HL-60 (cell line): ENCODE measurements around the gene MRPL37.

Experiments used
- DNase-seq, 2 experiments: peaks; one replicate each; pipeline ENCODE4 v3.0.0-alpha.2; 2010 to 2020; ENCODE audit warnings: low read depth in 1 of 2, low spot score in 1 of 2
- H3K27ac ChIP-seq: fragments of 250-450 bp; sonication (Bioruptor Pico); replicated peaks from 2 replicates; pipeline ENCODE4 v1.5.1; 2020; ENCODE audit warnings: mild to moderate bottlenecking, moderate library complexity
- H3K27me3 ChIP-seq: fragments of 250-450 bp; sonication (Bioruptor Pico); 2 replicates; pipeline ENCODE4 v1.5.1; 2021; ENCODE audit warnings: mild to moderate bottlenecking, moderate library complexity; ENCODE audit not compliant: insufficient read depth, poor library complexity, severe bottlenecking
- H3K4me3 ChIP-seq: replicated peaks from 2 replicates; pipeline ENCODE4 v1.5.1; 2011; ENCODE audit warnings: mild to moderate bottlenecking, control low read depth, low read length; ENCODE audit not compliant: insufficient read depth
- GABPA ChIP-seq: IDR thresholded peaks from 2 replicates; pipeline ENCODE4 v1.6.1; 2012; ENCODE audit warnings: low read depth
- POLR2AphosphoS5 ChIP-seq: IDR thresholded peaks from 2 replicates; pipeline ENCODE4 v1.6.1; 2012; ENCODE audit warnings: low read depth
- REST ChIP-seq: IDR thresholded peaks from 2 replicates; pipeline ENCODE4 v1.6.1; 2012; ENCODE audit warnings: low read depth; ENCODE audit not compliant: insufficient replicate concordance
- SPI1 ChIP-seq: IDR thresholded peaks from 2 replicates; pipeline ENCODE4 v1.6.1; 2012; ENCODE audit warnings: low read depth, mild to moderate bottlenecking, borderline replicate concordance
- TF ChIP-seq, protein P1 (sequence below): IDR thresholded peaks from one replicate; pipeline ENCODE4 v1.5.1; 2011; ENCODE audit warnings: low read length, control low read depth, inconsistent platforms; ENCODE audit not compliant: insufficient read depth

Gene MRPL37

DNA sequence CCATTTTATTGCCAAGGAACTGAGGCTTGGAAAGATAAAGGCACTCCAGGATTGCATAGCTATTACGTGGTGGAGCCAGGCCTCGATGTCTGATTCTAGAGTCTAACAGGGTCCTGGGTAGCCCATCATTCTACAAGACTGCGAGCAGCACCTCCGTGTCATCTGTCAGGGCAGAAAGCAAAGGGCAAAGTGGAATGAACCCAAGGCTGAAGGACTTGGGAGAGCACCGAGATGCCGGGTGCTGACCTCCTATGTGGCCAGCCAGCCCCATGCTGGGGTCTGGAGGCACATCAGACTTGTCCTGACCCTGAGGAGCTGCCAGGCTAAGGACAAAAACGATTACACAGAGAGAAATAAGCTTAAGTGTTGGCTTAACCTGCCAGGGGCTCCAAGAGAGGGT lies 62.3 kb downstream of the MRPL37 start:
- no peak overlapping the region for H3K27ac ChIP-seq
- no peak for DNase-seq
- no peak overlapping the region for H3K4me3 ChIP-seq
- TF ChIP-seq GABPA: no peak
- TF ChIP-seq POLR2AphosphoS5: no peak
- TF ChIP-seq SPI1: no peak
- no peak for TF ChIP-seq REST
- TF ChIP-seq, protein P1, sequence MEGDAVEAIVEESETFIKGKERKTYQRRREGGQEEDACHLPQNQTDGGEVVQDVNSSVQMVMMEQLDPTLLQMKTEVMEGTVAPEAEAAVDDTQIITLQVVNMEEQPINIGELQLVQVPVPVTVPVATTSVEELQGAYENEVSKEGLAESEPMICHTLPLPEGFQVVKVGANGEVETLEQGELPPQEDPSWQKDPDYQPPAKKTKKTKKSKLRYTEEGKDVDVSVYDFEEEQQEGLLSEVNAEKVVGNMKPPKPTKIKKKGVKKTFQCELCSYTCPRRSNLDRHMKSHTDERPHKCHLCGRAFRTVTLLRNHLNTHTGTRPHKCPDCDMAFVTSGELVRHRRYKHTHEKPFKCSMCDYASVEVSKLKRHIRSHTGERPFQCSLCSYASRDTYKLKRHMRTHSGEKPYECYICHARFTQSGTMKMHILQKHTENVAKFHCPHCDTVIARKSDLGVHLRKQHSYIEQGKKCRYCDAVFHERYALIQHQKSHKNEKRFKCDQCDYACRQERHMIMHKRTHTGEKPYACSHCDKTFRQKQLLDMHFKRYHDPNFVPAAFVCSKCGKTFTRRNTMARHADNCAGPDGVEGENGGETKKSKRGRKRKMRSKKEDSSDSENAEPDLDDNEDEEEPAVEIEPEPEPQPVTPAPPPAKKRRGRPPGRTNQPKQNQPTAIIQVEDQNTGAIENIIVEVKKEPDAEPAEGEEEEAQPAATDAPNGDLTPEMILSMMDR: no peak
- no peaks in the 10 kb centered on the region for H3K27me3 ChIP-seq

DNA sequence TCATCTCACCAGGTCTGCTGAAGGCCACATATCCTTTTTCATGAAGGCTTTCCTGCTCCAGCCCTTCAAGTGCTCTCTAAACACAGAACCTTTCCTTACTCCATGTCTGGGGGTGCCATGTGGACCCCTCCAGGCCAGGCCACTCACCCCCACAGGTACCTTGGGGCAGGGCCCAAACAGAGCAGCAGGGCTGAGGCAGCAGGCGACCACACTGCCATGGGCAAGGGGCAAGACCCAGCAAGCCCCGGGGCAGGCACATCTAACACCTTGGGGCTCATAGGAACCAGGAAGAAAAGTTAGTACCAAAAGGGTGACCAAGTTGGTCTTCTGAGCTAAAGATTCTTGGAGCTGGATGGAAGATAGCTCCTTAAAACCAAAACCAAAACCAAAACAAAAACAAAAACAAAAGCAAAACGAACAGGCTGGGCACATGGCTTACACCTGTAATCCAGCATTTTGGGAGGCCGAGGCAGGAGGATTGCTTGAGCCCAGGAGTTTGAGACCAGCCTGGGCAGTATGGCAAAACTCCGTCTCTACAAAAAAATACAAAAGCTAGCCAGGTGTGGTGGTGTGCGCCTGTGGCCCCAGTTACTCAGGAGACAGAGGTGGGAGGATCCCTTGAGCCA lies 63.7 kb downstream of the MRPL37 start:
- no peak for TF ChIP-seq POLR2AphosphoS5
- no peak for TF ChIP-seq REST
- TF ChIP-seq, protein P1: no peak
- TF ChIP-seq GABPA: no peak
- no peak for TF ChIP-seq SPI1
- no peak overlapping the region for H3K27ac ChIP-seq
- no peaks in the 10 kb centered on the region for H3K27me3 ChIP-seq
- H3K4me3 ChIP-seq: no peak overlapping the region
- DNase-seq: no peak

- DNase-seq: no peak
- Histone ChIP-seq H3K27ac (no peak overlapping the region), H3K27me3 (no peaks in the 10 kb centered on the region), H3K4me3 (no peak overlapping the region)
- TF ChIP-seq SPI1 (no peak), POLR2AphosphoS5 (no peak), REST (no peak), GABPA (no peak)
- TF ChIP-seq, protein P1: no peak
Observed at GRCh38 chr1:54265126-54265525, 65.2 kb downstream of the MRPL37 start.
